Prostate gland (tissue), 2 donors: ENCODE results near the gene SERPINB13.

Experiments
- CTCF ChIP-seq, 4 experiments: fragments of 200-600 bp in 2 of 4; fragments of 450-650 bp in 2 of 4; sonication (generic) in 2 of 4; IDR thresholded peaks; 1 replicate in 3 of 4; 2 replicates in 1 of 4; pipeline ENCODE4 v1.5.1; 2016 to 2019; ENCODE audit warnings: antibody characterized with exemption in 4 of 4, mild to moderate bottlenecking in 2 of 4, moderate library complexity in 2 of 4
- POLR2A ChIP-seq: fragments of 450-650 bp; IDR thresholded peaks from one replicate; pipeline ENCODE4 v1.6.1; 2016; ENCODE audit warnings: antibody characterized with exemption, mild to moderate bottlenecking
- POLR2AphosphoS5 ChIP-seq: sonication (generic); formaldehyde crosslinking; IDR thresholded peaks from one replicate; pipeline ENCODE4 v1.6.1; 2017; ENCODE audit warnings: antibody characterized with exemption

- TF ChIP-seq CTCF (IDR thresholded peaks at IDR 0.05), result no peak
- TF ChIP-seq POLR2A, result no peak
- no peak for TF ChIP-seq POLR2AphosphoS5
These were observed 26.3 kb downstream of the SERPINB13 start for GRCh38 chr18:63613420-63613819.
